ENCODE data around the gene IFT22. TPM values are rescaled to one million over a fixed set of nuclear protein-coding genes. Genes with fewer than 3 reads are reported as not detected.

The IFT22 gene
- polyA plus RNA-seq, 3 donors, result 0.59 to 1.5 (median 0.87) TPM

DNA sequence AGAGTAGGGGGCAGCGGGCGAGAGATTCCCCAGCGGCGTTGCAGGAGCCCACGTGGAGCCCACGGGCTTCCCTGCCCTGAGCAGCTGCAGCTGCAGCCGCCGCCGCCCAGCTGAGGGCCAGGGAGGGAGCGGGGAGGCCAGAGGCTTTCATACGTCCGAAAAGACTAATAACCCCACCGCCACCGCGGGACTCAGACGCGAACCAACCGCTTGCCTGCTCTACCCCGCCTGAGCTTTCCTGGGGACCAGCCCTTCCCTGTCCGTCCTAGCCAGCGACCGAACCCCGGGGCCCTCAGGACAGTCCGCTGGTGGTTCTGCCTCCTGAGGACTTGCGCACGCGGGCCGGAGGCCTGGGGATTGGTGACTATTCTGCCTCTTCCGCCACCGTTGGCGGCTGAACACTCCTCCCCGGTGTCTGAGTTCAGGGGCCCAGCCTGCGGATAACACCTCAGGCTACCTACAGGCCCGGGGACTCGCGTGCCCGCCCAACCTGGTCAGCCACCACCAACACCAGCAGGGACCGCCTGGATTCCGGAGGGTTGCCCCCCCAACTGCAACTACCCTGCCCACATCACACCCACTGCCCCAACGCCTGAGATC, 18.4 kb downstream of the IFT22 start:
- Mint-ChIP-seq H3K4me3 (peak overlapping the region in 1 of 2 donors; percentile 67), H3K9me3 (peaks cover 16 to 64% (median 53%) of the 10 kb centered on the region in 7 donors), H3K27ac (no peak overlapping the region), H3K36me3 (peaks cover 8 to 15% of the 10 kb centered on the region in 2 donors), H3K4me1 (peaks cover 7% of the 10 kb centered on the region), H3K27me3 (ENCODE audit: low read depth in 3 of 3) (peaks cover 89 to 97% (median 95%) of the 10 kb centered on the region in 3 donors)
- Histone ChIP-seq H3K4me1 (ENCODE audit: control insufficient read depth in 1 of 2, insufficient read depth in 2 of 2, low read length in 2 of 2) (peaks cover 3 to 4% of the 10 kb centered on the region in 2 donors), H3K36me3 (replicated peaks in 1 of 2; ENCODE audit: control insufficient read depth in 1 of 2, insufficient read depth in 2 of 2, low read length in 2 of 2) (no peaks in the 10 kb centered on the region), H3K4me2 (replicated peaks; ENCODE audit: extremely low read depth, low read length, poor library complexity, severe bottlenecking) (no peak overlapping the region), H2AFZ (ENCODE audit: insufficient read depth, low read depth, low read length, poor library complexity, severe bottlenecking) (no peak overlapping the region), H3K9ac (ENCODE audit: insufficient read depth, low read length, poor library complexity, severe bottlenecking) (no peak overlapping the region), H3K27me3 (ENCODE audit: control insufficient read depth in 2 of 2, insufficient read depth in 2 of 2, low read length in 2 of 2) (peaks cover 63 to 98% of the 10 kb centered on the region in 2 donors), H3K27ac (ENCODE audit: low read depth in 1 of 2, low read length in 2 of 2) (no peak overlapping the region), H3K4me3 (replicated peaks in 1 of 3; ENCODE audit: low read depth in 2 of 3, low read length in 3 of 3) (no peak overlapping the region), H4K20me1 (ENCODE audit: insufficient read depth, low read length) (no peaks in the 10 kb centered on the region), H3K9me3 (replicated peaks in 1 of 2; ENCODE audit: control insufficient read depth in 1 of 2, insufficient read depth in 1 of 2, low read length in 2 of 2) (peaks cover 38 to 40% of the 10 kb centered on the region in 2 donors), H3K79me2 (ENCODE audit: insufficient read depth, low read length) (no peaks in the 10 kb centered on the region)
- TF ChIP-seq, protein P1, sequence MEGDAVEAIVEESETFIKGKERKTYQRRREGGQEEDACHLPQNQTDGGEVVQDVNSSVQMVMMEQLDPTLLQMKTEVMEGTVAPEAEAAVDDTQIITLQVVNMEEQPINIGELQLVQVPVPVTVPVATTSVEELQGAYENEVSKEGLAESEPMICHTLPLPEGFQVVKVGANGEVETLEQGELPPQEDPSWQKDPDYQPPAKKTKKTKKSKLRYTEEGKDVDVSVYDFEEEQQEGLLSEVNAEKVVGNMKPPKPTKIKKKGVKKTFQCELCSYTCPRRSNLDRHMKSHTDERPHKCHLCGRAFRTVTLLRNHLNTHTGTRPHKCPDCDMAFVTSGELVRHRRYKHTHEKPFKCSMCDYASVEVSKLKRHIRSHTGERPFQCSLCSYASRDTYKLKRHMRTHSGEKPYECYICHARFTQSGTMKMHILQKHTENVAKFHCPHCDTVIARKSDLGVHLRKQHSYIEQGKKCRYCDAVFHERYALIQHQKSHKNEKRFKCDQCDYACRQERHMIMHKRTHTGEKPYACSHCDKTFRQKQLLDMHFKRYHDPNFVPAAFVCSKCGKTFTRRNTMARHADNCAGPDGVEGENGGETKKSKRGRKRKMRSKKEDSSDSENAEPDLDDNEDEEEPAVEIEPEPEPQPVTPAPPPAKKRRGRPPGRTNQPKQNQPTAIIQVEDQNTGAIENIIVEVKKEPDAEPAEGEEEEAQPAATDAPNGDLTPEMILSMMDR (IDR thresholded peaks at IDR 0.05), result no peak
- 16% methylated on average over 40 of the region's 40 CpGs for WGBS (ENCODE audit: insufficient coverage)
- intact Hi-C loops (cut with micrococcal nuclease), result no loop called here
- DNase-seq, result no peak

GRCh38 chr7:101302641-101303101, 18.9 kb downstream of the IFT22 start:
- H3K36me3 Mint-ChIP-seq, result peaks cover 6 to 13% of the 10 kb centered on the region in 2 donors
- H3K9me3 Mint-ChIP-seq, result peaks cover 16 to 60% (median 49%) of the 10 kb centered on the region in 7 donors
- H3K36me3 ChIP-seq (replicated peaks in 1 of 2; ENCODE audit: control insufficient read depth in 1 of 2, insufficient read depth in 2 of 2, low read length in 2 of 2), result no peaks in the 10 kb centered on the region
- H3K4me3 Mint-ChIP-seq, result peak overlapping the region in 1 of 2 donors; percentile 67
- H3K4me1 Mint-ChIP-seq, result peaks cover 3% of the 10 kb centered on the region
- H3K4me3 ChIP-seq (replicated peaks in 1 of 3; ENCODE audit: low read depth in 2 of 3, low read length in 3 of 3), result no peak overlapping the region
- no peaks in the 10 kb centered on the region for H3K4me1 ChIP-seq (ENCODE audit: control insufficient read depth in 1 of 2, insufficient read depth in 2 of 2, low read length in 2 of 2)
- DNase-seq, result no peak
- no peak overlapping the region for H3K9ac ChIP-seq (ENCODE audit: insufficient read depth, low read length, poor library complexity, severe bottlenecking)
- no peaks in the 10 kb centered on the region for H4K20me1 ChIP-seq (ENCODE audit: insufficient read depth, low read length)
- WGBS (ENCODE audit: insufficient coverage), result 9% methylated on average over 34 of the region's 37 CpGs
- TF ChIP-seq, protein P1 (IDR thresholded peaks at IDR 0.05), result no peak
- H3K27ac ChIP-seq (ENCODE audit: low read depth in 1 of 2, low read length in 2 of 2), result no peak overlapping the region
- H3K79me2 ChIP-seq (ENCODE audit: insufficient read depth, low read length), result no peaks in the 10 kb centered on the region
- peaks cover 87 to 95% (median 94%) of the 10 kb centered on the region in 3 donors for H3K27me3 Mint-ChIP-seq (ENCODE audit: low read depth in 3 of 3)
- no peak overlapping the region for H3K4me2 ChIP-seq (replicated peaks; ENCODE audit: extremely low read depth, low read length, poor library complexity, severe bottlenecking)
- H3K27me3 ChIP-seq (ENCODE audit: control insufficient read depth in 2 of 2, insufficient read depth in 2 of 2, low read length in 2 of 2), result peaks cover 64 to 94% of the 10 kb centered on the region in 2 donors
- H3K27ac Mint-ChIP-seq, result no peak overlapping the region
- H2AFZ ChIP-seq (ENCODE audit: insufficient read depth, low read depth, low read length, poor library complexity, severe bottlenecking), result no peak overlapping the region
- intact Hi-C loops (cut with micrococcal nuclease), result no loop called here
- H3K9me3 ChIP-seq (replicated peaks in 1 of 2; ENCODE audit: control insufficient read depth in 1 of 2, insufficient read depth in 1 of 2, low read length in 2 of 2), result peaks cover 38 to 40% of the 10 kb centered on the region in 2 donors
